H1 (cell line): ENCODE results near the gene DFFB. TPM values are rescaled to one million over a fixed set of nuclear protein-coding genes. Genes with fewer than 3 reads are reported as not detected.

Source experiments
- CTCF ChIA-PET: fragments of 300-600 bp; sonication (Branson Sonifier 250); formaldehyde crosslinking; loops from one replicate; lab custom pipeline; 2021; ENCODE audit not compliant: partially characterized antibody; lab: Charles Lee
- POLR2A ChIA-PET: fragments of 300-600 bp; sonication (Branson Sonifier 250); formaldehyde crosslinking; loops from one replicate; lab custom pipeline; 2021; ENCODE audit warnings: inconsistent platforms; ENCODE audit not compliant: partially characterized antibody; lab: Charles Lee
- DNase-seq, 2 experiments: peaks; one replicate each; pipeline versions ENCODE4 v3.0.0 to v3.0.0-alpha.2; 2010 to 2022; ENCODE audit warnings: low spot score in 2 of 2, low read depth in 1 of 2, mixed read lengths in 1 of 2
- FAIRE-seq: peaks from 2 replicates; lab custom pipeline; 2011; peaks lifted over from hg19 to GRCh38; lab: Jason Lieb, UNC
- H2AFZ ChIP-seq: 2 replicates; pipeline ENCODE4 v1.8.1; 2012; ENCODE audit warnings: low read length, inconsistent platforms
- H2AK5ac ChIP-seq: 2 replicates; pipeline ENCODE4 v1.6.1; 2013; ENCODE audit warnings: low read depth, low read length
- H2BK120ac ChIP-seq: replicated peaks from 2 replicates; pipeline ENCODE3; 2013; ENCODE audit warnings: low read depth, low read length, inconsistent platforms
- H2BK12ac ChIP-seq: 2 replicates; pipeline ENCODE4 v1.6.1; 2013; ENCODE audit warnings: low read depth, low read length
- H2BK15ac ChIP-seq: 2 replicates; pipeline ENCODE4 v1.6.1; 2013; ENCODE audit warnings: low read length
- H2BK20ac ChIP-seq: 2 replicates; pipeline ENCODE4 v1.6.1; 2013; ENCODE audit warnings: low read length
- H2BK5ac ChIP-seq: 2 replicates; pipeline ENCODE4 v1.6.1; 2013; ENCODE audit warnings: low read depth, low read length
- H3K14ac ChIP-seq: 2 replicates; pipeline ENCODE4 v1.6.1; 2013; ENCODE audit warnings: inconsistent platforms; ENCODE audit not compliant: insufficient read length
- H3K18ac ChIP-seq: 2 replicates; pipeline ENCODE4 v1.6.1; 2013; ENCODE audit warnings: low read length; ENCODE audit errors: extremely low read depth
- H3K23ac ChIP-seq: 2 replicates; pipeline ENCODE4 v1.6.1; 2013; ENCODE audit warnings: inconsistent platforms; ENCODE audit not compliant: insufficient read length
- H3K23me2 ChIP-seq: 2 replicates; pipeline ENCODE4 v1.6.1; 2013; ENCODE audit warnings: low read depth, low read length
- H3K27ac ChIP-seq: 2 replicates; pipeline ENCODE4 v1.6.1; 2011; ENCODE audit warnings: low read depth, low read length, inconsistent platforms
- H3K27me3 ChIP-seq, 4 experiments: replicated peaks in 1 of 4; 1 replicate in 1 of 4; 2 replicates in 3 of 4; pipeline versions ENCODE4 v1.6.1 to v1.8.1; 2011 to 2013; ENCODE audit warnings: low read length in 3 of 4, mild to moderate bottlenecking in 3 of 4, inconsistent platforms in 2 of 4, mixed read lengths in 2 of 4, moderate library complexity in 1 of 4; ENCODE audit not compliant: control insufficient read depth in 3 of 4, insufficient read depth in 3 of 4; ENCODE audit errors: extremely low read depth in 1 of 4
- H3K36me3 ChIP-seq, 4 experiments: 2 replicates each; pipeline versions ENCODE4 v1.6.1 to v1.8.1; 2011 to 2013; ENCODE audit warnings: mild to moderate bottlenecking in 4 of 4, low read length in 3 of 4, moderate library complexity in 2 of 4, control low read depth in 1 of 4, inconsistent platforms in 1 of 4; ENCODE audit not compliant: insufficient read depth in 4 of 4, control insufficient read depth in 2 of 4
- H3K4ac ChIP-seq: replicated peaks from 2 replicates; pipeline ENCODE3; 2013; ENCODE audit warnings: low read length, low read depth, mixed read lengths, inconsistent platforms; ENCODE audit not compliant: insufficient read length
- H3K4me1 ChIP-seq, 4 experiments: replicated peaks in 1 of 4; 1 replicate in 1 of 4; 2 replicates in 3 of 4; pipeline versions ENCODE4 v1.6.1 to v1.8.1; 2011 to 2013; ENCODE audit warnings: low read length in 3 of 4, inconsistent platforms in 2 of 4, mixed read lengths in 1 of 4; ENCODE audit not compliant: insufficient read depth in 4 of 4, control insufficient read depth in 3 of 4
- H3K4me2 ChIP-seq, 2 experiments: 2 replicates each; pipeline versions ENCODE4 v1.6.1 to v1.8.1; 2011 to 2013; ENCODE audit warnings: low read depth in 2 of 2, low read length in 2 of 2, control low read depth in 1 of 2, inconsistent platforms in 1 of 2, mild to moderate bottlenecking in 1 of 2; ENCODE audit not compliant: insufficient read depth in 1 of 2
- H3K4me3 ChIP-seq, 4 experiments: fragments of 200-600, 300-600 bp in 1 of 4; sonication (generic), shearing (Covaris generic), sonication (Bioruptor Twin) in 1 of 4; 2 replicates each; pipeline versions ENCODE4 v1.5.1 to v1.8.1; 2011 to 2016; ENCODE audit warnings: low read length in 4 of 4, low read depth in 3 of 4, control low read depth in 2 of 4, inconsistent platforms in 2 of 4, mild to moderate bottlenecking in 2 of 4, mixed read lengths in 1 of 4, moderate library complexity in 1 of 4; ENCODE audit not compliant: insufficient read depth in 2 of 4; ENCODE audit errors: extremely low read depth in 1 of 4
- H3K56ac ChIP-seq: replicated peaks from 2 replicates; pipeline ENCODE3; 2013; ENCODE audit warnings: low read depth, mild to moderate bottlenecking, mixed read lengths, low read length, inconsistent platforms; ENCODE audit not compliant: insufficient read length
- H3K79me1 ChIP-seq: 2 replicates; pipeline ENCODE4 v1.6.1; 2013; ENCODE audit warnings: low read depth, low read length, control low read depth
- H3K79me2 ChIP-seq, 2 experiments: 2 replicates each; pipeline versions ENCODE4 v1.6.1 to v1.8.1; 2012 to 2013; ENCODE audit warnings: low read length in 2 of 2, mild to moderate bottlenecking in 2 of 2, inconsistent platforms in 1 of 2; ENCODE audit not compliant: insufficient read depth in 2 of 2, control insufficient read depth in 1 of 2
- H3K9ac ChIP-seq, 4 experiments: replicated peaks in 1 of 4; 1 replicate in 1 of 4; 2 replicates in 3 of 4; pipeline versions ENCODE4 v1.6.1 to v1.8.1; 2011 to 2013; ENCODE audit warnings: low read depth in 3 of 4, low read length in 3 of 4, control low read depth in 2 of 4, mild to moderate bottlenecking in 2 of 4, moderate library complexity in 2 of 4, inconsistent platforms in 1 of 4; ENCODE audit errors: extremely low read depth in 1 of 4
- H3K9me3 ChIP-seq, 2 experiments: 2 replicates each; pipeline versions ENCODE4 v1.6.1 to v1.8.1; 2012 to 2013; ENCODE audit warnings: mild to moderate bottlenecking in 2 of 2, moderate library complexity in 2 of 2, control low read depth in 1 of 2, inconsistent platforms in 1 of 2, low read depth in 1 of 2, low read length in 1 of 2, mixed read lengths in 1 of 2; ENCODE audit not compliant: insufficient read depth in 2 of 2
- H4K20me1 ChIP-seq, 2 experiments: replicated peaks in 1 of 2; 2 replicates each; pipeline versions ENCODE3 to v1.8.1; 2011 to 2013; ENCODE audit warnings: inconsistent platforms in 2 of 2, low read length in 2 of 2, mild to moderate bottlenecking in 1 of 2; ENCODE audit not compliant: insufficient read depth in 2 of 2, control insufficient read depth in 1 of 2
- H4K5ac ChIP-seq: 2 replicates; pipeline ENCODE4 v1.6.1; 2013; ENCODE audit warnings: low read length, low read depth, mixed read lengths, inconsistent platforms; ENCODE audit not compliant: insufficient read length
- H4K8ac ChIP-seq: 2 replicates; pipeline ENCODE4 v1.8.0; 2013; ENCODE audit warnings: mild to moderate bottlenecking, moderate library complexity, low read length, inconsistent platforms; ENCODE audit not compliant: insufficient read depth; ENCODE audit errors: extremely low read depth
- H4K91ac ChIP-seq: replicated peaks from 2 replicates; pipeline ENCODE3; 2013; ENCODE audit warnings: low read length, mixed read lengths, inconsistent platforms; ENCODE audit not compliant: insufficient read length
- ASH2L ChIP-seq: fragments of 200-600, 300-600 bp; sonication (generic); IDR thresholded peaks from one replicate; pipeline ENCODE4 v1.7.1; 2017; ENCODE audit warnings: low read length
- CTCF ChIP-seq, 3 experiments: IDR thresholded peaks; 1 replicate in 2 of 3; 2 replicates in 1 of 3; pipeline versions ENCODE4 v1.5.1 to v1.6.1; 2011; ENCODE audit warnings: low read length in 3 of 3, mild to moderate bottlenecking in 3 of 3, inconsistent platforms in 2 of 3, low read depth in 1 of 3, moderate library complexity in 1 of 3; ENCODE audit not compliant: insufficient read depth in 1 of 3; ENCODE audit errors: control extremely low read depth in 1 of 3
- EP300 ChIP-seq, 2 experiments: IDR thresholded peaks; 1 replicate in 1 of 2; 2 replicates in 1 of 2; pipeline ENCODE4 v1.6.1; 2011 to 2012; ENCODE audit warnings: low read depth in 2 of 2, low read length in 2 of 2, mild to moderate bottlenecking in 2 of 2, borderline replicate concordance in 1 of 2, inconsistent platforms in 1 of 2, moderate library complexity in 1 of 2
- KDM5A ChIP-seq: fragments of 200-600 bp; IDR thresholded peaks from 2 replicates; pipeline ENCODE4 v1.7.1; 2012; ENCODE audit warnings: mild to moderate bottlenecking, low read length, inconsistent platforms, mixed read lengths
- MAFK ChIP-seq: IDR thresholded peaks from 2 replicates; pipeline ENCODE4 v1.6.1; 2012; ENCODE audit warnings: low read depth, mild to moderate bottlenecking, improper control_type of control experiment, low read length
- SIRT6 ChIP-seq: IDR thresholded peaks from one replicate; pipeline ENCODE4 v1.7.1; 2012; ENCODE audit warnings: low read length, inconsistent platforms
- TBP ChIP-seq: IDR thresholded peaks from 2 replicates; pipeline ENCODE4 v1.6.1; 2011; ENCODE audit warnings: low read depth, low read length, improper control_type of control experiment
- USF2 ChIP-seq: IDR thresholded peaks from 2 replicates; pipeline ENCODE4 v1.6.1; 2011; ENCODE audit warnings: low read length, improper control_type of control experiment
- ZNF274 ChIP-seq: IDR thresholded peaks from 2 replicates; pipeline ENCODE4 v1.7.0; 2012; ENCODE audit warnings: low read length, borderline replicate concordance; ENCODE audit errors: extremely low read depth
- WGBS, 2 experiments: shearing (Covaris generic) in 1 of 2; methylation state at CpG; one replicate each; pipeline versions ENCODE4 v1.1.6 to v1.1.7; 2013 to 2015; ENCODE audit warnings: low lambda C conversion rate in 2 of 2, mixed read lengths in 2 of 2, inconsistent platforms in 1 of 2, low coverage in 1 of 2, missing lambda C conversion rate in 1 of 2; ENCODE audit not compliant: insufficient replicate concordance in 2 of 2, insufficient coverage in 1 of 2, insufficient read length in 1 of 2; ENCODE audit errors: extremely low coverage in 1 of 2, missing lambda C conversion rate in 1 of 2; 5-methylcytosine and 5-hydroxymethylcytosine counted together
- polyA plus RNA-seq, 7 experiments: library from polyadenylated mRNA; depleted of rRNA in 3 of 7; stranded (reverse) in 5 of 7; unstranded in 2 of 7; fragments of >200 nt in 5 of 7; fragments of 200-250 nt in 2 of 7; gene quantifications; 1 replicate in 5 of 7; 2 replicates in 1 of 7; 4 replicates in 1 of 7; pipeline versions ENCODE4 v1.2.1 to v1.2.3, GENCODE V29; 2011 to 2013; ENCODE audit warnings: missing spikeins in 2 of 7, mixed read lengths in 2 of 7
- total RNA-seq: library from RNA; stranded (reverse); fragmentation: NEBNext Ultra II Directional; extraction: Animal tissue kit (Norgen Biotek cat#: 25700); gene quantifications from 2 replicates; pipeline ENCODE4 v1.2.1, GENCODE V29; 2021

DFFB gene
- total and polyA plus RNA-seq, 2 of the 8 experiments (the other 6 are each of a cell fraction or from before 2014, with no cell fraction given): 8.6 to 11.9 TPM

GRCh38 chr1:3914331-3914851, 57.1 kb downstream of the DFFB start:
- CTCF ChIA-PET: interaction anchor here (0.6 kb wide), 1 partner anchor 139 kb away, joined by 3 read pairs; no protein-coding TSS in a partner anchor
- H2BK15ac ChIP-seq: no peak overlapping the region
- FAIRE-seq: no peak
- no peak for TF ChIP-seq KDM5A
- no peak for TF ChIP-seq MAFK
- TF ChIP-seq EP300 (IDR thresholded peaks at IDR 0.05; ENCODE audit: borderline replicate concordance in 1 of 2, low read depth in 2 of 2, low read length in 2 of 2): no peak
- no peak for TF ChIP-seq ZNF274
- TF ChIP-seq ASH2L: no peak
- no peak for TF ChIP-seq USF2
- no peak for TF ChIP-seq SIRT6
- no peak for TF ChIP-seq CTCF (IDR thresholded peaks at IDR 0.05; ENCODE audit: control extremely low read depth in 1 of 3, insufficient read depth in 1 of 3, low read depth in 1 of 3, low read length in 3 of 3)
- no peak for TF ChIP-seq TBP

More at GRCh38 chr1:3914331-3914851, 57.1 kb downstream of the DFFB start:
- Histone ChIP-seq H3K4me1 (peaks cover 0 to 8% (median 4%) of the 10 kb centered on the region in 4 experiments; a peak in 4 of 7 replicates), H2AFZ (no peak overlapping the region), H3K4ac (no peak overlapping the region), H2BK5ac (no peak overlapping the region), H4K91ac (no peak overlapping the region), H3K56ac (no peak overlapping the region), H2BK20ac (no peak overlapping the region), H3K4me3 (no peak overlapping the region), H3K9ac (no peak overlapping the region), H3K4me2 (no peak overlapping the region), H3K27me3 (no peaks in the 10 kb centered on the region; a peak in 1 of 7 replicates), H4K8ac (no peak overlapping the region), H3K18ac (no peak overlapping the region), H3K27ac (no peak overlapping the region), H3K23ac (no peak overlapping the region), H3K79me2 (no peaks in the 10 kb centered on the region), H2BK12ac (no peak overlapping the region), H3K79me1 (no peaks in the 10 kb centered on the region), H4K5ac (no peak overlapping the region), H2BK120ac (no peak overlapping the region), H3K23me2 (no peaks in the 10 kb centered on the region), H4K20me1 (no peaks in the 10 kb centered on the region), H2AK5ac (no peak overlapping the region), H3K36me3 (no peaks in the 10 kb centered on the region), H3K9me3 (peaks cover 4% of the 10 kb centered on the region in 2 experiments; a peak in 2 of 4 replicates), H3K14ac (no peak overlapping the region)
- POLR2A ChIA-PET: no interaction called here
- DNase-seq: no peak
- WGBS, 2 experiments: 91% methylated on average over 18 of the region's 21 CpGs; no CpG with 5 or more reads in 1 of the 2 experiments
